Type B pancreatic cell (in vitro differentiated cells): Measurements from ENCODE around the gene DNAH8. TPM values are rescaled to one million over a fixed set of nuclear protein-coding genes. Genes with fewer than 3 reads are reported as not detected.

Experiments
- DNase-seq: peaks from one replicate; pipeline ENCODE4 v3.0.0; 2021; ENCODE audit warnings: mixed read lengths; ENCODE audit not compliant: unreplicated experiment; ENCODE audit errors: extremely low spot score
- H3K27ac Mint-ChIP-seq: 2 replicates; pipeline ENCODE4 v1.8.0; 2021; ENCODE audit warnings: mild to moderate bottlenecking, mixed read lengths
- H3K27me3 Mint-ChIP-seq: 2 replicates; pipeline ENCODE4 v1.8.0; 2021; ENCODE audit warnings: mixed read lengths
- H3K36me3 Mint-ChIP-seq: 2 replicates; pipeline ENCODE4 v1.8.0; 2021; ENCODE audit warnings: mixed read lengths
- H3K4me1 Mint-ChIP-seq: one replicate; pipeline ENCODE4 v1.8.0; 2021; ENCODE audit warnings: mixed read lengths; ENCODE audit not compliant: unreplicated experiment
- H3K4me3 Mint-ChIP-seq: 2 replicates; pipeline ENCODE4 v1.8.0; 2021; ENCODE audit warnings: mild to moderate bottlenecking, mixed read lengths
- H3K9me3 Mint-ChIP-seq: 2 replicates; pipeline ENCODE4 v1.8.0; 2021; ENCODE audit warnings: mixed read lengths
- CTCF ChIP-seq: fragments of 200-600 bp; sonication (generic); conservative IDR thresholded peaks from 2 replicates; pipeline ENCODE4 v1.5.0; 2021; ENCODE audit warnings: antibody characterized with exemption, mild to moderate bottlenecking
- total RNA-seq: library from RNA; stranded (reverse); gene quantifications from 2 replicates; pipeline ENCODE4 v1.2.1, GENCODE V29; 2021; ENCODE audit warnings: low replicate concordance

DNAH8 gene
- total RNA-seq, 1 donor from 2014 or later, result 0.05 TPM

- no peaks in the 10 kb centered on the region for H3K36me3 Mint-ChIP-seq
- H3K9me3 Mint-ChIP-seq, result no peaks in the 10 kb centered on the region
- H3K27me3 Mint-ChIP-seq, result peaks cover 73% of the 10 kb centered on the region
- no peak overlapping the region for H3K4me3 Mint-ChIP-seq
- no peak overlapping the region for H3K27ac Mint-ChIP-seq
- H3K4me1 Mint-ChIP-seq, result no peaks in the 10 kb centered on the region
- DNase-seq, result no peak
- TF ChIP-seq CTCF, result no peak
Measured at GRCh38 chr6:39041072-39041471, 326.0 kb downstream of the DNAH8 start.

GRCh38 chr6:39043776-39044175, 328.7 kb downstream of the DNAH8 start:
- Mint-ChIP-seq H3K27me3 (peaks cover 69% of the 10 kb centered on the region), H3K36me3 (no peaks in the 10 kb centered on the region), H3K9me3 (no peaks in the 10 kb centered on the region), H3K27ac (no peak overlapping the region), H3K4me3 (no peak overlapping the region), H3K4me1 (no peaks in the 10 kb centered on the region)
- no peak for DNase-seq
- TF ChIP-seq CTCF, result no peak

- no peaks in the 10 kb centered on the region for H3K36me3 Mint-ChIP-seq
- no peak overlapping the region for H3K27ac Mint-ChIP-seq
- H3K4me3 Mint-ChIP-seq, result no peak overlapping the region
- no peak for DNase-seq
- no peak for TF ChIP-seq CTCF
- H3K4me1 Mint-ChIP-seq, result no peaks in the 10 kb centered on the region
- peaks cover 68% of the 10 kb centered on the region for H3K27me3 Mint-ChIP-seq
- no peaks in the 10 kb centered on the region for H3K9me3 Mint-ChIP-seq
Measured at GRCh38 chr6:39044181-39044580, 329.1 kb downstream of the DNAH8 start.

- no peaks in the 10 kb centered on the region for H3K36me3 Mint-ChIP-seq
- H3K27me3 Mint-ChIP-seq, result peaks cover 66% of the 10 kb centered on the region
- peaks cover under 1% of the 10 kb centered on the region for H3K4me1 Mint-ChIP-seq
- H3K27ac Mint-ChIP-seq, result no peak overlapping the region
- no peak for DNase-seq
- H3K9me3 Mint-ChIP-seq, result no peaks in the 10 kb centered on the region
- no peak for TF ChIP-seq CTCF
- peak overlapping the region; percentile 79 for H3K4me3 Mint-ChIP-seq
Measured at GRCh38 chr6:39047434-39048327, 332.6 kb downstream of the DNAH8 start.

GRCh38 chr6:39048481-39049399, 333.6 kb downstream of the DNAH8 start, which contains the start of gene GLP1R:
GLP1R (plus strand) TSS chr6:39048781; CDS start chr6:39048841, 60 bp downstream.
- H3K4me3 Mint-ChIP-seq, result peak within 1 kb of the TSS; percentile 79
- TF ChIP-seq CTCF, result peak; percentile 17
- DNase-seq, result no peak
- H3K27me3 Mint-ChIP-seq, result peaks cover 71% of the 10 kb centered on the region
- H3K36me3 Mint-ChIP-seq, result no peaks in the 10 kb centered on the region
- H3K4me1 Mint-ChIP-seq, result peaks cover 6% of the 10 kb centered on the region
- no peaks in the 10 kb centered on the region for H3K9me3 Mint-ChIP-seq
- H3K27ac Mint-ChIP-seq, result no peak within 1 kb of the TSS
